Esophagus muscularis mucosa (tissue), 3 donors: ENCODE data around the gene MACROD2.

Experiments used
- POLR2A ChIP-seq: fragments of 450-650 bp; IDR thresholded peaks from one replicate; pipeline ENCODE4 v1.6.1; 2017; ENCODE audit warnings: antibody characterized with exemption, moderate library complexity, mild to moderate bottlenecking, low read depth
- POLR2AphosphoS5 ChIP-seq, 2 donors: sonication (generic); formaldehyde crosslinking; IDR thresholded peaks; one replicate each; pipeline ENCODE4 v1.6.1; 2017; ENCODE audit warnings: antibody characterized with exemption in 2 of 2
- TF ChIP-seq, protein P1 (sequence below), 3 experiments: fragments of 200-600 bp in 2 of 3; fragments of 450-650 bp in 1 of 3; sonication (generic) in 2 of 3; IDR thresholded peaks; one replicate each; pipeline ENCODE4 v1.5.1; 2017 to 2019; ENCODE audit warnings: antibody characterized with exemption in 3 of 3, mild to moderate bottlenecking in 2 of 3, moderate library complexity in 1 of 3

DNA sequence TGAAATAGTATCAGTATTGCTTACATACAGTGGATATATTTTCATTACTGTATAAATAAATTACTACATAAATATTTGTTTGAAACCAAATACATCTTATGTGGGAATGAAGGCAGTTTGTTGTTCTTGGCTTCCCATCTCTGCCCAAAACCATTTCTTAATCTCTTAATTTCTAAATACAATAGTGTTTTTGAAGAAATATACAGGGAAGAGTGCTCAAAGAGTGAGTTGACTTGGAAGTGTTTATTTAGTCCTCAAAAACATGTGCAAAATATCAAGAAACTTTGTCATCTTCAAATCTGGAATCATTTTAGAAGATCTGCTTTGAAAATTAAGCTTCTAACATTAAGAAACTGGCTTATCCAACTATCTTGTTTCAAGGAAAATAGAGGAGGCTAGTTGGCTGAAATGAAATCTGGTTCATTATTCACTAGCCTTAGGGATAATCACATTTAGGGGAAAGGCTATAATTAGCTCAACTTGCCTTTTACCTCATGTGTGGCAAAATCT is 601.9 kb downstream of the MACROD2 start:
- TF ChIP-seq, protein P1, sequence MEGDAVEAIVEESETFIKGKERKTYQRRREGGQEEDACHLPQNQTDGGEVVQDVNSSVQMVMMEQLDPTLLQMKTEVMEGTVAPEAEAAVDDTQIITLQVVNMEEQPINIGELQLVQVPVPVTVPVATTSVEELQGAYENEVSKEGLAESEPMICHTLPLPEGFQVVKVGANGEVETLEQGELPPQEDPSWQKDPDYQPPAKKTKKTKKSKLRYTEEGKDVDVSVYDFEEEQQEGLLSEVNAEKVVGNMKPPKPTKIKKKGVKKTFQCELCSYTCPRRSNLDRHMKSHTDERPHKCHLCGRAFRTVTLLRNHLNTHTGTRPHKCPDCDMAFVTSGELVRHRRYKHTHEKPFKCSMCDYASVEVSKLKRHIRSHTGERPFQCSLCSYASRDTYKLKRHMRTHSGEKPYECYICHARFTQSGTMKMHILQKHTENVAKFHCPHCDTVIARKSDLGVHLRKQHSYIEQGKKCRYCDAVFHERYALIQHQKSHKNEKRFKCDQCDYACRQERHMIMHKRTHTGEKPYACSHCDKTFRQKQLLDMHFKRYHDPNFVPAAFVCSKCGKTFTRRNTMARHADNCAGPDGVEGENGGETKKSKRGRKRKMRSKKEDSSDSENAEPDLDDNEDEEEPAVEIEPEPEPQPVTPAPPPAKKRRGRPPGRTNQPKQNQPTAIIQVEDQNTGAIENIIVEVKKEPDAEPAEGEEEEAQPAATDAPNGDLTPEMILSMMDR (IDR thresholded peaks at IDR 0.05): no peak
- no peak for TF ChIP-seq POLR2A
- no peak for TF ChIP-seq POLR2AphosphoS5 (IDR thresholded peaks at IDR 0.05)
